HG03045 (cell line): Measurements from ENCODE around the gene SYTL2.
"Not testable (repeated sequence)": the region's sequence is repeated elsewhere in the genome, so short reads cannot be mapped to it uniquely, and the experiment has no call there.

ENCODE experiments used
- ATAC-seq: cut with Tn5 transposase; IDR thresholded peaks from one replicate; pipeline ENCODE4 v1.9.1; 2021; ENCODE audit warnings: mild to moderate bottlenecking, moderate library complexity; ENCODE audit not compliant: unreplicated experiment

Gene SYTL2

DNA sequence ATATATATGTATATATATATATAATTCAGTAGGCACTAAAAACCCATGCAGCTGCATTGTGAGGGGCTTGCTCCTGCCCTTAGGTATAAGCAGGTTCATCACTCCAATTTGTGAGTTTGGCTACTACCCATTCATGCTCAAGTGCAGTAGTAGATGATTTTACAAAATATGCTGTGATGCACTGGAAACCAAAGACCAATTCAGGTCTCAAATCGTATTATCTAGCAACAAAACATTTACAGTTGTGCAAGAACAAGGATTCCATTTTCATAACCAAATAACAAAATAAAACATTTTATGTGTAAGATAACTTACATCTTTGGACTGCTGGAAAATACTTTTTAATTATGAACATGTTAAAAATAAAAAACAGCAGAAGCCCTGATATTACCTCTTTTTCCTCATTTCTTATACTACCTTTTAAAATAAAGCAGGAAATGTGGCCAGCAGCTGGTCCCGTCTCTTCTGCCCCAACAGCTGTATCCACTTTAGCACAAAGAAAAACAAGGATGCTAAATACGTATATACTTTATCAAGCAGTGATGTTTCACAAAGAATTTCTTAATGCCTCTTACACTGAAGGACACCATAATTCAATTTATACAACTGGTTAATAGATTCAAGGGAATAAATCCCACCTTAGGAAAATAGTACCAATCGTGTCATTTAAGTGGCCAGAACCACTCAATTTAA lies 148.8 kb downstream of the SYTL2 start:
- no peak for ATAC-seq

DNA sequence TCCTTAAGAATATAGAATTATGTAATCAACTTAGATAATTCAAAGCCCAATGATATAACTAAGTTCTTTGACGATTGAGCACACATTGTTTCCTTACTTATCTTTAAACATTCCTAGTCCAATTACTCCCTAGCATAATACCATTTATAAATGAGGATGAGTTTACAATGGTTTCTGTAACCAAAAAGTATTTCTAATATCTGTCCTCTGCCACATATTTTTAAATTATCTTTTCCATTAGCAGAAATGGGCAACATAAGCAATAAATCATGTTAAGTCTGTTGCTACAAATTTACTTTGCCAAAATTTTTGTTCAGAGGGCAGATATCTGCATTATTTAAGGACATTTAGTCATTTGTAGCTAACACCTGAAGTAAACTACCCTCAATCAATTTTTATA lies 152.8 kb downstream of the SYTL2 start:
- ATAC-seq = no peak

DNA sequence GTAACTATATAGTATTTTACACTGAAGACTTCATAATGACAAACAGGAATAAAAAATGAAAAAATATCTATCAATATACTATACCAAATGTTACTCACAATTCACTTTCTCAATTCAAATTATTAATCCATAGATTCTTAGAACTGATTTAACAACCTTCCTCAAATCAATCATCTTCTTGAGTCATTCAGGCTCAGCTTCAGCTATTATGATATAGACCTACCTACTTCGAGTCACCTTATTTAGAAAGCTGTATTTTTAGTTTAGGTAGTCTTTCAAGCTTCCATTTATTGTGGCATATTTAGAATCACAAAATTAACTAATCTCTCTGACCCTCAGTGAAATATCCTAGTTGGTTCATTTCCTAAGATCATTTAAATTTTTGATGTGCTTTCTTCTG lies 154.2 kb downstream of the SYTL2 start:
- no peak for ATAC-seq

DNA sequence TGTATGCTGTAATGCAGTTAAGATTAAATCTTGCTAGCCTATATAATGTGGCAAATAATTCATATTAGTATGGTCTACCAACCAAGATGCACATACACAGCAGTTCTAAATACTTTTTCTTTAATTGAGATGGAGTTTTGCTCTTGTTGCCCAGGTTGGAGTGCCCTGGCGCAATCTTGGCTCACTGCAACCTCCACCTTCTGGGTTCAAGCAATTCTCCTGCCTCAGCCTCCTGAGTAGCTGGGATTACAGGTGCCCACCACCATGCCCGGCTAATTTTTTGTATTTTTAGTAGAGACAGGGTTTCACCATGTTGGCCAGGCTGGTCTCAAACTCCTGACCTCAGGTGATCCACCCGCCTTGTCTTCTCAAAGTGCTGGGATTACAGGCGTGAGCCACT lies 156.6 kb downstream of the SYTL2 start:
- not testable (repeated sequence) for ATAC-seq

DNA sequence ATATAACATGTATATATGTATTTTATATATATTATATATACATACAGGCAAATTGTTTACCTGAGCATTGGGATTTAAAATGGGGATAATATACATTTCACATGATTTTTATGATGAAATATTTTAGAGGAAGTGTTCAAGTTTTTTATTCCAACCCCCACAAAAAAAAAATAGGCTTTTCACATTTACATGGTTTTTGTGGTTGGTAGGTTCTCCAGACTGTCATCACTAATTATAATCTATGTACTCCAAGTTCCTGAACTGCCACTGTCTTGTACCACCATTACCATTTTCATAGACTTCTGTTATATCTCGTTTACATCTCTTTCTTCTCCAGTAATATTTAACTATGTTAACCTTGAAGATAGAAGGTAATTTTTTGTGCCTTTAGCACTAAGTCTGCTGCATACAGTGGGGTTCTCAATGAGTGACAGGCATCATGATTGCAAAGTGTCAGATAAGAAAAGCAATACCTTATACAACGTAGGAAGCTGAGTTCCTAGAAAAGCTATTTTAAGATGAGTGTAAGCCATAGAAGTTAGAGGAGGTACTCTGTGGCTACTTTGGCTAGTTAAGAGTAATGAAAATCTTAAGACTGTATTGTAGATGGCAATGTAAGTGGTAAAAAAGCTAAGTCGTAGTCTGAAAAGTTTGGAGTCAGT lies 158.0 kb downstream of the SYTL2 start:
- ATAC-seq = no peak

DNA sequence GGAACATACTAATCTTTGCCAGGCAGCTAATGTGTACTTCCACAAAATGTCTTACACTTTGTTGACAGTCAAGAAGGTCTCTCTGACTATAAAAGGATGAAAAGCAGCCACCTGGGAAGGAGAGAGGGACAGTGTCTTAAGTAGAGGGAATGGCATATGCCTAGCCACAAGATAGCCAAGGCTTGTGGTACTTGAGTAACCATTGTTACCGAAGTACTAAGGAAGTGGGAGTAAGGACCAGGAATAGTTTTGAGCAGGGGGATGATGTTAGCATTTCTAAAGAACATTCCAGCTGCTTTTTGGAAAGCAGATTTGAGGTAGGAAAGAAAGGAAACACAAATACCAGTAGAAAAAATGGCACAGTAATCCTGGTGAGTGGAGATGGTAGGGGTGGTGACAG lies 159.8 kb downstream of the SYTL2 start:
- no peak for ATAC-seq

DNA sequence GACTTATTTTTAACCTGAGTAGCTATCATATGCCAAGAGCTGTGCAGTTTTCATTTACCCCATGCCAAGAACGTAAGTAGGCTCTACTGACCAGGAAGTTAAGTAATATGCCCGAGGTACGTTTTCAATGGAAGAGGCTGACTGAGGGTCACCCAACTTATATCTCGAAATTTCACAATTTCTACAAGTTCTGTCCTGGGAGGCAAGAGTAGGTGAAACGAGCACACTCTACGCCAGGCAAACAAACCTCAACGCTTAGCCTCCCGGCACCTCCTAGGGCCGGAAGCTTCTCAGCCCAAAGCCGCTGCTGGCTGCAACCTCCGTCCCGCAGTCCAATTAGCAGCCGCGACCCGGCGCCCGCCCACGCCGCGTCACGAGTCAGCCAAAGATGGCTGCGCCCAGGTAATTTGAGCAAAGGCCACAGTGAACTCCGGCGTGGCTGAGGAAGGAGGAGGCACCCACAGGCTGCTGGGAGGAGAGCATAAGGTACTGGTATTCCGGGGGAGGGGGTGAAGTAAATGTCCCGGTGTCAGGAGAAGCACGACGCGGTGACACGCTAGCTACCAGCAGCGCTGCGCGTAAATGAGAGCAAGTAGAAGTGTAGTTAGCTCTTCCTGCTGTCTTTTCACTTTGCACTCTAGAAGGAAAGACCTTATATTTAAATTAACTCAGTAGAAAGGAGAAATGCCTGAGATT lies 163.2 kb downstream of the SYTL2 start, which contains the start of gene TMEM126A:
TSS of gene TMEM126A (plus strand) at position 364 of the 696 bp plus-strand sequence. CDS start 2,289 bp downstream, outside the sequence.
- ATAC-seq = peak; percentile 99

DNA sequence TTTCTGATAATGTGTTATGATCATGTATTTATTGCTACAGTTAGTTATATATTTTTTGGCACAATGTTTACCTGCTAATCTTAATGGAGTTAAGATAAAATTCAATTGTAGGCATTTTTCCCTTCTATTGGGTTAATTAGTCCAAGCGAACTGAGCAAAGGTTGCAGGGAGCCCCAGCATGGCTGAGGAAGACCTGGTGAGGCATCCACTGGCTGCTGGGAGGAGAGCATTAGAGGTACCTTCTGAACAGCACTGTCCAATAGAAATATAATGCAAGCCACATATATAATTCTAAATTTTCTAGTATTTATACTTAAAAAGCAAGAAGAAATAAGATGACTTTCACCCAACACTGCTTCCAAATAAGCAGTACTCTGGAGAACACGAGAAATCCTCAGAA lies 163.9 kb downstream of the SYTL2 start:
- no peak for ATAC-seq
